K562 (cell line): ENCODE data around the gene UBE2C. TPM values are rescaled to one million over a fixed set of nuclear protein-coding genes. Genes with fewer than 3 reads are reported as not detected.

Experiments used
- ADNP ChIP-seq: fragments of 200-800 bp; sonication (Bioruptor generic); IDR thresholded peaks from 2 replicates; pipeline ENCODE4 v1.6.1; 2016; ENCODE audit warnings: missing genetic modification characterization, missing compliant biosample characterization
- ARID2 ChIP-seq: fragments of 450-650 bp; IDR thresholded peaks from 2 replicates; pipeline ENCODE4 v1.6.1; 2017; ENCODE audit warnings: antibody characterized with exemption, mild to moderate bottlenecking
- CBFA2T2 ChIP-seq: fragments of 450-650 bp; conservative IDR thresholded peaks from 2 replicates; pipeline ENCODE4 v1.6.1; 2017; ENCODE audit warnings: mild to moderate bottlenecking
- FOXO4 ChIP-seq: fragments of 450-650 bp; formaldehyde crosslinking; IDR thresholded peaks from 2 replicates; pipeline ENCODE4 v1.4.0; 2020; ENCODE audit warnings: mild to moderate bottlenecking, moderate library complexity
- HES1 ChIP-seq: fragments of 450-650 bp; IDR thresholded peaks from 2 replicates; pipeline ENCODE4 v1.6.1; 2016; ENCODE audit warnings: low read depth, mild to moderate bottlenecking, moderate library complexity
- MGA ChIP-seq: fragments of 450-650 bp; IDR thresholded peaks from 2 replicates; pipeline ENCODE4 v1.6.1; 2016; ENCODE audit warnings: mild to moderate bottlenecking, moderate library complexity
- NBN ChIP-seq: fragments of 450-650 bp; IDR thresholded peaks from 2 replicates; pipeline ENCODE4 v1.6.1; 2016; ENCODE audit warnings: low read depth, mild to moderate bottlenecking
- NFYB ChIP-seq: IDR thresholded peaks from 2 replicates; pipeline ENCODE4 v1.6.1; 2011; ENCODE audit warnings: mild to moderate bottlenecking, moderate library complexity; ENCODE audit not compliant: insufficient read length; ENCODE audit errors: extremely low read depth
- PTBP1 ChIP-seq: fragments of 200-400 bp; formaldehyde crosslinking; IDR thresholded peaks from 2 replicates; pipeline ENCODE4 v1.6.1; 2017; ENCODE audit warnings: low read depth, low read length
- SAP30 ChIP-seq: fragments of 200-600 bp; sonication (generic); IDR thresholded peaks from 2 replicates; pipeline ENCODE4 v1.6.1; 2012; ENCODE audit warnings: borderline replicate concordance, low read depth, mild to moderate bottlenecking, moderate library complexity, low read length, control low read depth, inconsistent platforms; ENCODE audit not compliant: insufficient read depth, poor library complexity, severe bottlenecking
- TBL1XR1 ChIP-seq, 2 experiments: IDR thresholded peaks; 2 replicates each; pipeline ENCODE4 v1.6.1; 2012; ENCODE audit warnings: improper control_type of control experiment in 2 of 2, low read length in 2 of 2, mild to moderate bottlenecking in 1 of 2
- TCFL5 ChIP-seq: fragments of 250-450 bp; sonication (Bioruptor Pico); conservative IDR thresholded peaks from 2 replicates; pipeline ENCODE4 v1.6.1; 2021; ENCODE audit warnings: mild to moderate bottlenecking, moderate library complexity, matching md5 sums
- ZNF175 ChIP-seq: fragments of 200-800 bp; sonication (Bioruptor generic); IDR thresholded peaks from 2 replicates; pipeline ENCODE4 v1.6.1; 2016; ENCODE audit warnings: low read depth, mild to moderate bottlenecking, missing genetic modification characterization, missing compliant biosample characterization
- ZNF263 ChIP-seq: sonication (generic); formaldehyde crosslinking; IDR thresholded peaks from 2 replicates; pipeline ENCODE4 v1.8.0; 2022; ENCODE audit warnings: mild to moderate bottlenecking, missing genetic modification reagents, borderline replicate concordance
- ZNF507 ChIP-seq: conservative IDR thresholded peaks from 2 replicates; pipeline ENCODE4 v1.6.1; 2017; ENCODE audit warnings: missing genetic modification characterization, missing compliant biosample characterization
- polyA plus RNA-seq, 8 experiments: library from polyadenylated mRNA; depleted of rRNA in 4 of 8; stranded (reverse) in 5 of 8; unstranded in 3 of 8; fragments of >200 nt; fragmentation: Nextera tagmentation in 2 of 8; fragmentation: Illumina TruSeq in 1 of 8; extraction: Ambion mirVana in 2 of 8; extraction: Trizol in 1 of 8; gene quantifications; 2 replicates each; pipeline versions ENCODE4 v1.2.1 to v1.2.3, GENCODE V29; 2011 to 2014; ENCODE audit warnings: inconsistent platforms in 1 of 8, missing spikeins in 1 of 8
- total RNA-seq, 7 experiments: library from RNA; depleted of rRNA in 6 of 7; stranded (reverse); fragments of >200 nt in 6 of 7; fragmentation: Illumina TruSeq in 2 of 7; extraction: Trizol in 2 of 7; gene quantifications; 2 replicates each; pipeline versions ENCODE4 v1.2.1 to v1.2.3, GENCODE V29; 2011 to 2021; ENCODE audit warnings: low replicate concordance in 1 of 7

UBE2C gene
- total and polyA plus RNA-seq, 9 of the 15 experiments (the other 6 are each of a cell fraction or from before 2014, with no cell fraction given), result 0.51 to 1.6 (median 0.69) TPM

- no peak for TF ChIP-seq HES1
- TF ChIP-seq ARID2, result 0 out of 2 replicates have a peak, but pooled peaks have one; percentile 31
- no peak for TF ChIP-seq ZNF175 (CRISPR knock-in tag)
- TF ChIP-seq SAP30, result no peak
- no peak for TF ChIP-seq NBN
- TF ChIP-seq FOXO4 (CRISPR knock-in tag), result no peak
- no peak for TF ChIP-seq ZNF507
- no peak for TF ChIP-seq NFYB
- no peak for TF ChIP-seq ZNF263 (CRISPR knock-in tag)
- no peak for TF ChIP-seq TCFL5 (CRISPR knock-in tag)
- 0 out of 4 replicates have a peak, but pooled peaks of 1 of the 2 experiments have one; percentile 43 for TF ChIP-seq TBL1XR1 (IDR thresholded peaks at IDR 0.05; ENCODE audit: low read length in 2 of 2)
- no peak for TF ChIP-seq ADNP (tag)
- TF ChIP-seq CBFA2T2, result 0 out of 2 replicates have a peak, but pooled peaks have one; percentile 12
- no peak for TF ChIP-seq MGA
- TF ChIP-seq PTBP1, result no peak
Measured at GRCh38 chr20:45771182-45771759, 41.2 kb upstream of the UBE2C start (continued).
